ENCODE data around the gene LIF. TPM values are rescaled to one million over a fixed set of nuclear protein-coding genes. Genes with fewer than 3 reads are reported as not detected.

Gene LIF
- total RNA-seq, 1 experiment from 2014 or later = 8.0 TPM

DNA sequence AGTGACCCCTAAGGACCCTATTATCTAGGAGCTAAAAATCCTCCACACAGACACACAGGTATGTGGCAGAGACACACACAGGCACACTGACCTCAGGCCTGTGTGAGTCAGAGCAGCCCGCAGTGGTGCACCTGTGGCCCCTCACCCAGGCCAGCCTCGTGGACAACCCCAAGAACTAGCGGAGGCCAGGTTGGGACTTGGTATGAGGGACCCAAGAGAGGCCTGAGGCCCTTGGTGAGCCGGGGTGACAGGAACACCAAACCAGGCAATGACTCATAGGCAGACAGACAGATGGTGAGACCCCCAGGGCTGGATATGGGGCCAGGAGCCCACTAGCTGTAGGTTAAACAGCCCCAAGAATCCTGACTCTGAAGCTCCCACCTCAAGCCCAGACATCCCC lies 36.8 kb upstream of the LIF start:
- DNase-seq = no peak
- H3K4me1 Mint-ChIP-seq (ENCODE audit: low read depth, unreplicated experiment) = peaks cover 13% of the 10 kb centered on the region
- TF ChIP-seq, protein P1, sequence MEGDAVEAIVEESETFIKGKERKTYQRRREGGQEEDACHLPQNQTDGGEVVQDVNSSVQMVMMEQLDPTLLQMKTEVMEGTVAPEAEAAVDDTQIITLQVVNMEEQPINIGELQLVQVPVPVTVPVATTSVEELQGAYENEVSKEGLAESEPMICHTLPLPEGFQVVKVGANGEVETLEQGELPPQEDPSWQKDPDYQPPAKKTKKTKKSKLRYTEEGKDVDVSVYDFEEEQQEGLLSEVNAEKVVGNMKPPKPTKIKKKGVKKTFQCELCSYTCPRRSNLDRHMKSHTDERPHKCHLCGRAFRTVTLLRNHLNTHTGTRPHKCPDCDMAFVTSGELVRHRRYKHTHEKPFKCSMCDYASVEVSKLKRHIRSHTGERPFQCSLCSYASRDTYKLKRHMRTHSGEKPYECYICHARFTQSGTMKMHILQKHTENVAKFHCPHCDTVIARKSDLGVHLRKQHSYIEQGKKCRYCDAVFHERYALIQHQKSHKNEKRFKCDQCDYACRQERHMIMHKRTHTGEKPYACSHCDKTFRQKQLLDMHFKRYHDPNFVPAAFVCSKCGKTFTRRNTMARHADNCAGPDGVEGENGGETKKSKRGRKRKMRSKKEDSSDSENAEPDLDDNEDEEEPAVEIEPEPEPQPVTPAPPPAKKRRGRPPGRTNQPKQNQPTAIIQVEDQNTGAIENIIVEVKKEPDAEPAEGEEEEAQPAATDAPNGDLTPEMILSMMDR (IDR thresholded peaks at IDR 0.05; ENCODE audit: insufficient read depth in 1 of 2, low read depth in 1 of 2, low read length in 1 of 2, severe bottlenecking in 1 of 2, unreplicated experiment in 1 of 2) = no peak
- H3K9me3 Mint-ChIP-seq (ENCODE audit: unreplicated experiment) = no peaks in the 10 kb centered on the region
- intact Hi-C loops (cut with micrococcal nuclease; ENCODE audit: unreplicated experiment) = loop anchor here (10.0 kb wide), 1 partner anchor 201 kb away; no protein-coding TSS in a partner anchor
- H3K36me3 ChIP-seq (ENCODE audit: control insufficient read depth, insufficient read depth, low read length) = no peaks in the 10 kb centered on the region; the same call in 1 of the 2 replicates
- H3K36me3 Mint-ChIP-seq (ENCODE audit: insufficient read depth, unreplicated experiment) = no peaks in the 10 kb centered on the region
- no TSS peak for BruUV-seq (replicated peaks)
- peaks cover 5% of the 10 kb centered on the region for H3K4me1 ChIP-seq
- ChIA-PET CTCF (interaction anchor here (0.7 kb wide), 1 partner anchor 69 kb away, joined by 4 read pairs; no protein-coding TSS in a partner anchor), POLR2A (no interaction called here)
- H3K9me3 ChIP-seq = no peaks in the 10 kb centered on the region
- no peaks in the 10 kb centered on the region for H3K27me3 ChIP-seq (replicated peaks; ENCODE audit: control insufficient read depth, insufficient read depth, low read length)
- no peak overlapping the region for H3K27ac Mint-ChIP-seq (ENCODE audit: unreplicated experiment)
- no peak overlapping the region for H3K4me3 Mint-ChIP-seq (ENCODE audit: unreplicated experiment)
- no peak overlapping the region for H3K4me3 ChIP-seq (ENCODE audit: low read depth, low read length)
- no peaks in the 10 kb centered on the region for H3K27me3 Mint-ChIP-seq (ENCODE audit: insufficient read depth, unreplicated experiment)

DNA sequence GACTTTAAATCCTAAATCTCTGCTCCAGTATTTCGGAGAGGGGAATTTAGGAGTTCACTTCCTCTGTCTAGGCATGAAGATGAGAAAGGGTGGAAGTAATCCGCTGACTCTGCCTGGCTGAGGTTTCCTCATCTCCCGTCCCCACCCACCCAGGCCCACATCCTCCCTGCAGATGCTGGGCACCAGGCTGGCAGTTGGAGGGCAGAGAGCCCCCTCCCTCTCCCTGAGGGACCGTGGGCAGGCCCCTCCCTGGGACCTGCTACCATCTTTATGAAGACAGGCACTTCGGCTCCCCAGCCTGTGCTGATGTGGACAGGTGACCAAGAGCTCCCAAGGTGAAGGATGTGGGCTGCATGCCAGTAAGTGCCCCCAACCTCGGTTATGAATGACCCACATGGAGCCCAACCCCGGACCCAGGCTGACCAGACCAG lies 36.1 kb upstream of the LIF start:
- H3K27me3 Mint-ChIP-seq (ENCODE audit: insufficient read depth, unreplicated experiment) = no peaks in the 10 kb centered on the region
- ChIA-PET POLR2A (no interaction called here), CTCF (interaction anchor here (0.7 kb wide), 1 partner anchor 70 kb away, joined by 4 read pairs; no protein-coding TSS in a partner anchor)
- peaks cover 10% of the 10 kb centered on the region for H3K4me1 ChIP-seq
- no peak overlapping the region for H3K4me3 ChIP-seq (ENCODE audit: low read depth, low read length)
- H3K4me3 Mint-ChIP-seq (ENCODE audit: unreplicated experiment) = no peak overlapping the region
- no peaks in the 10 kb centered on the region for H3K9me3 Mint-ChIP-seq (ENCODE audit: unreplicated experiment)
- no peak overlapping the region for H3K27ac Mint-ChIP-seq (ENCODE audit: unreplicated experiment)
- peaks cover 16% of the 10 kb centered on the region for H3K4me1 Mint-ChIP-seq (ENCODE audit: low read depth, unreplicated experiment)
- no peaks in the 10 kb centered on the region; the same call in 1 of the 2 replicates for H3K36me3 ChIP-seq (ENCODE audit: control insufficient read depth, insufficient read depth, low read length)
- intact Hi-C loops (cut with micrococcal nuclease; ENCODE audit: unreplicated experiment) = loop anchor here (10.0 kb wide), 1 partner anchor 202 kb away; no protein-coding TSS in a partner anchor
- DNase-seq = no peak
- H3K27me3 ChIP-seq (replicated peaks; ENCODE audit: control insufficient read depth, insufficient read depth, low read length) = no peaks in the 10 kb centered on the region
- no peaks in the 10 kb centered on the region for H3K9me3 ChIP-seq
- no peaks in the 10 kb centered on the region for H3K36me3 Mint-ChIP-seq (ENCODE audit: insufficient read depth, unreplicated experiment)
- TF ChIP-seq, protein P1 (IDR thresholded peaks at IDR 0.05; ENCODE audit: insufficient read depth in 1 of 2, low read depth in 1 of 2, low read length in 1 of 2, severe bottlenecking in 1 of 2, unreplicated experiment in 1 of 2) = no peak
- no TSS peak for BruUV-seq (replicated peaks)

DNA sequence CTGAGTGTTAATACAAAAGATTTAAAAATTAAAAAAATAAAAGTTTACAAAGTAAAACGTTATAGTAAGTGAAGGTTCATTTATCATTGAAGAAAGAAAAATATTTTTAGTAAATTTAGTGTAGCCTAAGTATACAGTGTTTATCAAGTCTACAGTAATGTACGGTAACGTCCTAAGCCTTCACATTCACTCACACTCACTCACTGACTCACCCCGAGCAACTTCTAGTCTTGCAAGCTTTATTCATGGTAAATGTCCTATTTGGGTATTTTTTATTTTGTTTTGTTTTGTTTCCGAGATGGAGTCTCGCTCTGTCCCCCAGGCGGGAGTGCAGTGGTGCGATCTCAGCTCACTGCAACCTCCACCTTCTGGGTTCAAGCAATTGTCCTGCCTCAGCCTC lies 33.9 kb upstream of the LIF start:
- ChIA-PET POLR2A (no interaction called here), CTCF (interaction anchor here (0.6 to 1.5 kb wide), 2 partner anchors 20 to 912 kb away, joined by 3 to 4 read pairs; no protein-coding TSS in a partner anchor)
- DNase-seq = no peak
- intact Hi-C loops (cut with micrococcal nuclease; ENCODE audit: unreplicated experiment) = loop anchor here (10.0 kb wide), 1 partner anchor 204 kb away; no protein-coding TSS in a partner anchor
- Mint-ChIP-seq H3K27ac (ENCODE audit: unreplicated experiment) (no peak overlapping the region), H3K4me1 (ENCODE audit: low read depth, unreplicated experiment) (peaks cover 17% of the 10 kb centered on the region), H3K4me3 (ENCODE audit: unreplicated experiment) (no peak overlapping the region), H3K27me3 (ENCODE audit: insufficient read depth, unreplicated experiment) (no peaks in the 10 kb centered on the region), H3K9me3 (ENCODE audit: unreplicated experiment) (no peaks in the 10 kb centered on the region), H3K36me3 (ENCODE audit: insufficient read depth, unreplicated experiment) (no peaks in the 10 kb centered on the region)
- peaks cover 19% of the 10 kb centered on the region for H3K4me1 ChIP-seq
- H3K4me3 ChIP-seq (ENCODE audit: low read depth, low read length) = no peak overlapping the region
- no TSS peak for BruUV-seq (replicated peaks)
- H3K36me3 ChIP-seq (ENCODE audit: control insufficient read depth, insufficient read depth, low read length) = no peaks in the 10 kb centered on the region; the same call in 1 of the 2 replicates
- no peaks in the 10 kb centered on the region for H3K27me3 ChIP-seq (replicated peaks; ENCODE audit: control insufficient read depth, insufficient read depth, low read length)
- no peaks in the 10 kb centered on the region for H3K9me3 ChIP-seq
- TF ChIP-seq, protein P1 (IDR thresholded peaks at IDR 0.05; ENCODE audit: insufficient read depth in 1 of 2, low read depth in 1 of 2, low read length in 1 of 2, severe bottlenecking in 1 of 2, unreplicated experiment in 1 of 2) = no peak
